Right lobe of liver (tissue), 6 donors: Measurements from ENCODE around the gene DBH. TPM values are rescaled to one million over a fixed set of nuclear protein-coding genes. Genes with fewer than 3 reads are reported as not detected.

Source experiments
- ATAC-seq, 4 donors: fragments of 200-7000 bp; cut with Tn5 transposase; one replicate each; pipeline ENCODE4 v1.9.1; 2020; ENCODE audit warnings: mild to moderate bottlenecking in 4 of 4, moderate library complexity in 4 of 4
- DNase-seq, 3 donors: peaks; one replicate each; pipeline ENCODE4 v3.0.0-alpha.2; 2020
- H3K27ac ChIP-seq, 3 donors: fragments of 200-600 bp; one replicate each; pipeline ENCODE4 v1.8.0; 2022
- H3K27me3 ChIP-seq, 2 donors: fragments of 200-600 bp; one replicate each; pipeline ENCODE4 v1.8.0; 2022
- H3K36me3 ChIP-seq, 4 donors: fragments of 200-600 bp; sonication (generic) in 1 of 4; one replicate each; pipeline versions ENCODE4 v1.5.1 to v1.8.0; 2017 to 2022; ENCODE audit warnings: control low read depth in 1 of 4
- H3K4me1 ChIP-seq, 4 donors: fragments of 200-600 bp; sonication (generic) in 1 of 4; one replicate each; pipeline versions ENCODE4 v1.5.1 to v1.8.0; 2017 to 2022; ENCODE audit warnings: control low read depth in 1 of 4
- H3K4me3 ChIP-seq, 3 donors: fragments of 200-600 bp; one replicate each; pipeline ENCODE4 v1.8.0; 2022
- H3K9me3 ChIP-seq, 4 donors: fragments of 200-600 bp; sonication (generic) in 1 of 4; one replicate each; pipeline versions ENCODE4 v1.5.1 to v1.8.0; 2017 to 2022; ENCODE audit warnings: control low read depth in 1 of 4
- POLR2A ChIP-seq: fragments of 450-650 bp; IDR thresholded peaks from one replicate; pipeline ENCODE4 v1.6.1; 2017; ENCODE audit warnings: antibody characterized with exemption, mild to moderate bottlenecking
- WGBS: methylation state at CpG from one replicate; pipeline ENCODE4 v1.1.6; 2018; ENCODE audit warnings: low coverage, low lambda C conversion rate; ENCODE audit not compliant: insufficient coverage; ENCODE audit errors: missing lambda C conversion rate; 5-methylcytosine and 5-hydroxymethylcytosine counted together
- intact Hi-C, 2 donors: fragments of 100-400 bp; cut with DNase I; formaldehyde crosslinking; loops; one replicate each; pipeline versions ENCODE4 v1.11.2 to v1.14.1; 2022
- total RNA-seq, 6 experiments: library from RNA; depleted of rRNA in 2 of 6; stranded (reverse); fragments of >200 nt in 2 of 6; fragmentation: NEBNext Ultra II Directional in 3 of 6; extraction: Animal tissue kit (Norgen Biotek cat#: 25700) in 3 of 6; gene quantifications; one replicate each; pipeline versions ENCODE4 v1.1.0 to v1.2.4, GENCODE V29; 2016 to 2023
- TF ChIP-seq, protein P1 (sequence below), 4 donors: fragments of 200-600 bp in 3 of 4; fragments of 450-650 bp in 1 of 4; IDR thresholded peaks; one replicate each; pipeline versions ENCODE4 v1.5.1 to v1.8.0; 2016 to 2022; ENCODE audit warnings: antibody characterized with exemption in 4 of 4, mild to moderate bottlenecking in 2 of 4
- donor health status: DM: no; HTN: yes; CAD: no.
- donor health status: DM: no; HTN: no; CAD: no.
- donor health status: DM: no; HTN: no; CAD: no.
- donor health status: DM: no; HTN: yes; CAD: no.
- donor health status: DM: no; HTN: yes; CAD: no.

Gene DBH
- total RNA-seq, 6 experiments from 2014 or later, result 1.2 to 12.9 (median 5.7) TPM

GRCh38 chr9:133665096-133665495 is 28.9 kb downstream of the DBH start:
- H3K27ac ChIP-seq, result no peak overlapping the region
- 80% methylated on average over 2 of the region's 13 CpGs for WGBS
- no peak overlapping the region for H3K4me3 ChIP-seq
- ATAC-seq (no peak), DNase-seq (no peak)
- TF ChIP-seq, protein P1, sequence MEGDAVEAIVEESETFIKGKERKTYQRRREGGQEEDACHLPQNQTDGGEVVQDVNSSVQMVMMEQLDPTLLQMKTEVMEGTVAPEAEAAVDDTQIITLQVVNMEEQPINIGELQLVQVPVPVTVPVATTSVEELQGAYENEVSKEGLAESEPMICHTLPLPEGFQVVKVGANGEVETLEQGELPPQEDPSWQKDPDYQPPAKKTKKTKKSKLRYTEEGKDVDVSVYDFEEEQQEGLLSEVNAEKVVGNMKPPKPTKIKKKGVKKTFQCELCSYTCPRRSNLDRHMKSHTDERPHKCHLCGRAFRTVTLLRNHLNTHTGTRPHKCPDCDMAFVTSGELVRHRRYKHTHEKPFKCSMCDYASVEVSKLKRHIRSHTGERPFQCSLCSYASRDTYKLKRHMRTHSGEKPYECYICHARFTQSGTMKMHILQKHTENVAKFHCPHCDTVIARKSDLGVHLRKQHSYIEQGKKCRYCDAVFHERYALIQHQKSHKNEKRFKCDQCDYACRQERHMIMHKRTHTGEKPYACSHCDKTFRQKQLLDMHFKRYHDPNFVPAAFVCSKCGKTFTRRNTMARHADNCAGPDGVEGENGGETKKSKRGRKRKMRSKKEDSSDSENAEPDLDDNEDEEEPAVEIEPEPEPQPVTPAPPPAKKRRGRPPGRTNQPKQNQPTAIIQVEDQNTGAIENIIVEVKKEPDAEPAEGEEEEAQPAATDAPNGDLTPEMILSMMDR (IDR thresholded peaks at IDR 0.05), result no peak
- no peak for TF ChIP-seq POLR2A
- intact Hi-C loops, result no loop called here
- no peaks in the 10 kb centered on the region for H3K9me3 ChIP-seq
- peaks cover 0 to 28% (median 10%) of the 10 kb centered on the region in 4 donors for H3K36me3 ChIP-seq
- H3K4me1 ChIP-seq, result peaks cover 0 to 10% (median 4%) of the 10 kb centered on the region in 4 donors
- H3K27me3 ChIP-seq, result no peaks in the 10 kb centered on the region

DNA sequence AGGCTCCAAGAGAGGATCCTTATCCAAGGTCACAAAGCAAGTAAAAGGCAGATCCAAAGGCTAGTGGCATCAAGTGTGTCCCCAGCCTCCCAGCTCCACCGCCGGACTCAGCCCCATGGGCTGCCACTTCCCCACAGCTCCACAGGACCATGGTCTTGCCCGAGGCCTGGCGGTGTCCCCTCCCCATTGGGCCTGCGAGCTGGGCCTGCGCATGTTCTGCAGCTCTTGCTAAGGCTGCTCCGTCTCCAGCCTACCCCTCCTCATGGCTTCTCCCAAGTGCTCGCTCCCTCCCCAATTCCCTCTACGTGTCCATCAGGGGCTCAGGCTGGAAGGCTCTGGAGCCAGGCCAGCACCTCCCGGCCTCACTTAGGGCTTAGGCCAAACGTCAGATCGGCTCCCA is 29.4 kb downstream of the DBH start:
- DNase-seq, result no peak
- H3K27me3 ChIP-seq, result no peaks in the 10 kb centered on the region
- peaks cover 0 to 28% (median 12%) of the 10 kb centered on the region in 4 donors for H3K36me3 ChIP-seq
- 97% methylated on average over 6 of the region's 12 CpGs for WGBS
- peaks cover 0 to 5% (median 2%) of the 10 kb centered on the region in 4 donors for H3K4me1 ChIP-seq
- H3K4me3 ChIP-seq, result no peak overlapping the region
- H3K9me3 ChIP-seq, result no peaks in the 10 kb centered on the region
- no peak for ATAC-seq
- no peak for TF ChIP-seq POLR2A
- TF ChIP-seq, protein P1 (IDR thresholded peaks at IDR 0.05), result no peak
- intact Hi-C loops, result no loop called here
- H3K27ac ChIP-seq, result no peak overlapping the region

GRCh38 chr9:133666387-133666786 is 30.2 kb downstream of the DBH start:
- Histone ChIP-seq H3K27ac (no peak overlapping the region), H3K36me3 (peaks cover 0 to 33% (median 15%) of the 10 kb centered on the region in 4 donors), H3K4me1 (no peaks in the 10 kb centered on the region), H3K27me3 (no peaks in the 10 kb centered on the region), H3K9me3 (no peaks in the 10 kb centered on the region), H3K4me3 (no peak overlapping the region)
- intact Hi-C loops, result no loop called here
- TF ChIP-seq, protein P1 (IDR thresholded peaks at IDR 0.05), result no peak
- no peak for TF ChIP-seq POLR2A
- no peak for ATAC-seq
- DNase-seq, result no peak
- WGBS, result 34% methylated on average over 2 of the region's 9 CpGs

- H3K36me3 ChIP-seq, result peaks cover 0 to 38% (median 18%) of the 10 kb centered on the region in 4 donors
- H3K27me3 ChIP-seq, result no peaks in the 10 kb centered on the region
- TF ChIP-seq, protein P1 (IDR thresholded peaks at IDR 0.05), result no peak
- no peak for TF ChIP-seq POLR2A
- DNase-seq (no peak), ATAC-seq (no peak)
- no peak overlapping the region for H3K4me3 ChIP-seq
- no peak overlapping the region for H3K27ac ChIP-seq
- intact Hi-C loops, result no loop called here
- H3K4me1 ChIP-seq, result no peaks in the 10 kb centered on the region
- WGBS, result 0% methylated on average over 2 of the region's 11 CpGs
- H3K9me3 ChIP-seq, result no peaks in the 10 kb centered on the region
Measured at GRCh38 chr9:133666845-133667244, 30.7 kb downstream of the DBH start.
